SU-DHL-6 (cell line): ENCODE data around the gene DPP6.

Experiments
- CTCF ChIP-seq: fragments of 200-600 bp; sonication (generic); IDR thresholded peaks from one replicate; pipeline ENCODE4 v1.5.1; 2017; ENCODE audit warnings: antibody characterized with exemption, mild to moderate bottlenecking, low read length, moderate library complexity; ENCODE audit not compliant: insufficient read depth, poor library complexity, severe bottlenecking
- EZH2phosphoT487 ChIP-seq: fragments of 200-600 bp; sonication (generic), shearing (Covaris generic); conservative IDR thresholded peaks from 2 replicates; pipeline ENCODE4 v1.6.1; 2018; ENCODE audit warnings: mild to moderate bottlenecking, antibody characterized with exemption, low read length, moderate library complexity, mixed read lengths

- no peak for TF ChIP-seq CTCF
- no peak for TF ChIP-seq EZH2phosphoT487
Observed at GRCh38 chr7:154854836-154855235, 802.6 kb downstream of the DPP6 start.
